GM13976 (cell line): ENCODE measurements around the gene PLXNA1.

Experiments
- DNase-seq: peaks from one replicate; pipeline ENCODE4 v3.0.0; 2012; ENCODE audit warnings: low spot score
- in situ Hi-C: fragments of 300-500 bp; cut with MboI; formaldehyde crosslinking; loops from one replicate; pipeline ENCODE4 v1.12.0; 2022; ENCODE audit warnings: low sequenced_read_pairs, mixed read lengths, inconsistent platforms; ENCODE audit not compliant: unreplicated experiment
- TF ChIP-seq, protein P1 (sequence below): IDR thresholded peaks from 2 replicates; pipeline ENCODE4 v1.5.1; 2012; ENCODE audit warnings: borderline replicate concordance, mild to moderate bottlenecking; ENCODE audit not compliant: insufficient read depth; ENCODE audit errors: extremely low read depth, missing control alignments, control extremely low read depth

PLXNA1 gene

DNA sequence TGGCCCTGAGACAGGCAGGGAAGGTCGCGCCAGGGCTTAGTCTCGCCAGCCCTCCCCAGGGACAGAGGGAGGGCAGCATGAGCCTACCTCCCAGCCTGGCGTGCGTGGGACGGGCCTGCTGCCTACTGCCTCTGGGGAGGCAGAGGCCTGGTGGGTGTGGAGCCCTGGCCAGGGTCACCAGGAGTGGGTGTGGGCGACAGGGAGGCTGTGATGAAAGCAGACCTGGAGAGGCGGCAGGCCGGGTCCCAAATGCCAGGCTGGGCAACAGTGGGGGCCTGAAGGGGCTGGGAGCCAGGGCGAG, 33.1 kb downstream of the PLXNA1 start:
- in situ Hi-C loops = no loop called here
- TF ChIP-seq, protein P1, sequence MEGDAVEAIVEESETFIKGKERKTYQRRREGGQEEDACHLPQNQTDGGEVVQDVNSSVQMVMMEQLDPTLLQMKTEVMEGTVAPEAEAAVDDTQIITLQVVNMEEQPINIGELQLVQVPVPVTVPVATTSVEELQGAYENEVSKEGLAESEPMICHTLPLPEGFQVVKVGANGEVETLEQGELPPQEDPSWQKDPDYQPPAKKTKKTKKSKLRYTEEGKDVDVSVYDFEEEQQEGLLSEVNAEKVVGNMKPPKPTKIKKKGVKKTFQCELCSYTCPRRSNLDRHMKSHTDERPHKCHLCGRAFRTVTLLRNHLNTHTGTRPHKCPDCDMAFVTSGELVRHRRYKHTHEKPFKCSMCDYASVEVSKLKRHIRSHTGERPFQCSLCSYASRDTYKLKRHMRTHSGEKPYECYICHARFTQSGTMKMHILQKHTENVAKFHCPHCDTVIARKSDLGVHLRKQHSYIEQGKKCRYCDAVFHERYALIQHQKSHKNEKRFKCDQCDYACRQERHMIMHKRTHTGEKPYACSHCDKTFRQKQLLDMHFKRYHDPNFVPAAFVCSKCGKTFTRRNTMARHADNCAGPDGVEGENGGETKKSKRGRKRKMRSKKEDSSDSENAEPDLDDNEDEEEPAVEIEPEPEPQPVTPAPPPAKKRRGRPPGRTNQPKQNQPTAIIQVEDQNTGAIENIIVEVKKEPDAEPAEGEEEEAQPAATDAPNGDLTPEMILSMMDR = no peak
- no peak for DNase-seq

DNA sequence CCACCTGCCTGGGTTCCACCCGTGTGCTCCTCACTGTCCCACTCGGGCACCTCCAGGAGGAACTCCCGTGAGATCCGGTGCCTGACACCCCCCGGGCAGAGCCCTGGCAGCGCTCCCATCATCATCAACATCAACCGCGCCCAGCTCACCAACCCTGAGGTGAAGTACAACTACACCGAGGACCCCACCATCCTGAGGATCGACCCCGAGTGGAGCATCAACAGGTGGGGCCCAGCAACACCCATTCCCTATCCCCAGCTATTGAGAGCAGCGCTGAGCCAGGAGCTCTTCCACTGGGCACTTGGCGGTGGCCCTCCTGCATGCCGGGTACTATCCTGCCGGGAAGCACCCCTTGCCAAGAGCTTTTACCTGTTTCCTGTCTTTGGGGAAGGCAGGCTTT, 33.5 kb downstream of the PLXNA1 start:
- no peak for DNase-seq
- TF ChIP-seq, protein P1 = no peak
- in situ Hi-C loops = no loop called here

DNA sequence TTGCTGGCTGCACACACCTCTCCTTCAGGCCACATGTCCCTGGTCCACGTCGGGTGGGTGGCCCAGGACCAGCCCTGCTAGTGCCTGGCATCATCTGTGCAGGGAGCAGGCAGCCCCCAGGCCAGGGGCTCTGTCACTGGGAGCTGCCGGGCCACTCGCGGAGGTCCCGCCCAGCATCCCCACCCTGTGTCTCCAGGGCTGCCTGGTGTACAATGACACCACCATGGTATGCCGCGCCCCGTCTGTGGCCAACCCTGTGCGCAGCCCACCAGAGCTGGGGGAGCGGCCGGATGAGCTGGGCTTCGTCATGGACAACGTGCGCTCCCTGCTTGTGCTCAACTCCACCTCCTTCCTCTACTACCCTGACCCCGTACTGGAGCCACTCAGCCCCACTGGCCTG, 34.3 kb downstream of the PLXNA1 start:
- TF ChIP-seq, protein P1 = no peak
- in situ Hi-C loops = no loop called here
- DNase-seq = no peak

DNA sequence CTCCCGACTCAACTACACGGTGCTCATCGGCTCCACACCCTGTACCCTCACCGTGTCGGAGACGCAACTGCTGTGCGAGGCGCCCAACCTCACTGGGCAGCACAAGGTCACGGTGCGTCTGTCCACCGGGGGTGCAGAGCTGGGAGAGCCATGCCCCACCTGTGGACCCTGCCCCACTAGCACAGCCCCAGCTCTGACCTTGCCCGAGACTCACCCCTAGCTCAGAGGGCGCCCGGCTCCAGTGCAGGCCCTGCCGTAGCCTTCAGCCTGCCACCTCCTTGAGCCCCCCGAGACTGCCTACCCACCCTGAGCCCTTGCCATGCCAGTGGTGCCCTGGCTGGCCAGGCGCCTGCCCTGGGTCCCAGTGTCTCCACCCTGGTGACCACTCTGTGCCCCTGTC, 34.9 kb downstream of the PLXNA1 start:
- DNase-seq = no peak
- in situ Hi-C loops = no loop called here
- TF ChIP-seq, protein P1 = no peak

DNA sequence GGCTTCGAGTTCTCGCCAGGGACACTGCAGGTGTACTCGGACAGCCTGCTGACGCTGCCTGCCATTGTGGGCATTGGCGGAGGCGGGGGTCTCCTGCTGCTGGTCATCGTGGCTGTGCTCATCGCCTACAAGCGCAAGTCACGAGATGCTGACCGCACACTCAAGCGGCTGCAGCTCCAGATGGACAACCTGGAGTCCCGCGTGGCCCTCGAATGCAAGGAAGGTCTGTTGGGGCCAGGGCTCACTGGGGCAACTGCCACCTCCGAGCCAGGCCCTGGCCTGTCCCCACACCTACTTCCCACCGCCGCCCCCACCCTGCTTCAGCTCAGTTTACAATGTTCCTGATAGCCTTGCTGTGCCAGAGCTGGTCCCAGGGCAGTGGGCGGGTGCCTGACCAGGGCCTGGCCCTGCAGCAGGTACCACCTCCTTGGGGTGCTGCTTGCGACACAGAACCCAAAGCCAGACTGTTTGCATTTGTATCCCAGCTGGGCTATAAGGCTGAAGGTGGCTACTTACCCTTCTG, 35.5 kb downstream of the PLXNA1 start:
- DNase-seq = no peak
- in situ Hi-C loops = no loop called here
- TF ChIP-seq, protein P1 = no peak

DNA sequence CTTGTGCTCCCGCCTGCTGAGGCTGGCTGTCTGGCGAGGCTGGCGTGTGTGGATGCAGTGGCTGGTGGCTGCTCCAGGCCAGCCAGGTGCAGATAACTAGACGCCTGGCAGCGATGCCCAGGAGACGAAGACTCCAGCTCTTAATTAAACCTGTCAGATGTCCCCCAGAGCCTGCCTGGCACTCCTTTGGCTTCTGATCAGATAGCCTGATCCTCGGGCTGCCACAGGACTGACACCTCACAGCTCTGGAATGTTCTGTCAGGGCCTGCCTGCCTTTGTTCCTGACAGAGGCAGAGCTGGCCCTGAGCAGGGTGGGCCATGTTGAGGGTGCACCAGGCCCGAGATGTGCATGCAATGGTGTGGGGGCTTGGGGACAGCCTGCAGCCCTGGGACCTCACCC, 36.5 kb downstream of the PLXNA1 start:
- DNase-seq = no peak
- in situ Hi-C loops = no loop called here
- TF ChIP-seq, protein P1 = no peak

DNA sequence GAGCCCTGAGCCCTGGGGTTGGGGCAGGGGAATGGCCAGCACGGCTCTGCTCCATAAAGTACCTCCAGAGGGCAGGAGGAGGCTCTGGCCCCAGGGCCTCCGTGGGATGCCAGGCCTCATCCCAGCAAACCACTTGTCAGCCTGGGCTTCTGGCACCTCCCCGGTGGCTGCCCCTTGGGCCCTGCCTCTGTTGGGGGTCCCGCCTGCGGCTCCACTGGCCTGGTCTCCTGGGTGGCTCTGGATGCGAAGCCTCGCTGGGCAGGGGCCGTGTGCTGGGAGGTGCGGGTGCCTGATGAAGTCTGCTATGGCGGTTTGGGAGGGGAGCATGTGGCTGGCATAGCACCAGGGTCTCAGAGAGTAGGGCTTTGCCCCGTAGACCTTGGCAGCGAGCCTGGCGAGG, 37.6 kb downstream of the PLXNA1 start:
- DNase-seq = no peak
- TF ChIP-seq, protein P1 = no peak
- in situ Hi-C loops = no loop called here
